GM12801 (cell line): ENCODE data around the gene DUS1L.

Source experiments
- CTCF ChIP-seq: IDR thresholded peaks from one replicate; pipeline ENCODE4 v1.5.1; 2011; ENCODE audit warnings: control low read depth; ENCODE audit not compliant: insufficient read length; ENCODE audit errors: extremely low read depth

Gene DUS1L

DNA sequence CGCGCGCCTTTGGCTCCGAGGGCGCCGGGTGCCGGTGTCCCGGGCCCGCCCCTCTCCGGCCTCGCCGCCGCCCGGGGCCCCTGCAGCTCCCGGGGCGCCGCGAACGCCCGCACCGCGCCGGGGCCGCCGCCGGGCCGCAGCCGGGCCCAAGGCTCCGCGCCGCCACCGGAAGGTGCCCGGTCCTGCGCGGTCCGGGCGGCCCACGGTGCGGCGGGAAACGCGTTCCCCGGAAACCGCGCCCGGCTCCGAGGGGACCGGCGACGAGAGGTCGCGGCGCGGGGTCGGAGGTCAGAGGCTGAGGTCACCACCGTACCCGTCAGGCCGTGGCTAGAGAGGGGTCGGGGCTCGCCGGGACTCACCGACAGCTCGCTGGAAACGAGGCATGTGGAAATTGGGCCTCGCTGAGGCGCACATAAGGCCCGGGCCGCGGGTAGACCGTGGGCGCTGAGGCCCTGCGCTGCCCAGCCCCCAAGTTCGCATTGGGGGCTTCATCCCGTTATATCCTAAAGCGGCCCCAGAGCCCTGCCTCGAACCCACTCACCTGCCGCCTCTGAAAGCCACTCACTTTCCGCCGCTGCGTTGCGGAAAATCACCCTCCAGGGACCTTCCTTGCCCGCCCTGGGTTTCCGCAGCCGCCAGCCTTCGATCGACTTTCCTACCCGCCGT lies at the start of gene DUS1L:
DUS1L (minus strand) TSS at position 167 of the 666 bp plus-strand sequence. CDS start 745 bp downstream, outside the sequence.
- TF ChIP-seq CTCF: no peak

DNA sequence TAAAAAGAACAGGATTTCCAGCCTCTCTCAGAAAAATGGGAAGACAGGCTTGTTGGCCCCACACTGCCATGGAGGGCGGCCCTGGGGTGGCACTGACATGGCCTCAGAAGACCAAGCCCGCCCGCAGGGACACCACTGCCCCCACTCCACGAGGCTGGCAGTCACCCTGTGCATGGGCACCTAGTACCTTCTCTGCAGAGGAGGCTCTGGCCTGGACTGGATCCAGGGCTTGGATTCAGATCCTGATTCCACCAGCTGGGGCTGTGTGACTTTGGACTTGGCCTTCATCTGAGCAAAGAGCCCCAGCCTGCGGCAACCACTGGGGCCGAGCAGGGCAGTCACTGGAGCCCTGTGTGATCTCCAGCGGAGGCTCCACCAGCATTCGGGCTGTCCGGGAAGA lies 49.3 kb upstream of the DUS1L start:
- TF ChIP-seq CTCF: no peak

- TF ChIP-seq CTCF: no peak
These were observed 48.8 kb upstream of the DUS1L start for GRCh38 chr17:82114447-82114846.

DNA sequence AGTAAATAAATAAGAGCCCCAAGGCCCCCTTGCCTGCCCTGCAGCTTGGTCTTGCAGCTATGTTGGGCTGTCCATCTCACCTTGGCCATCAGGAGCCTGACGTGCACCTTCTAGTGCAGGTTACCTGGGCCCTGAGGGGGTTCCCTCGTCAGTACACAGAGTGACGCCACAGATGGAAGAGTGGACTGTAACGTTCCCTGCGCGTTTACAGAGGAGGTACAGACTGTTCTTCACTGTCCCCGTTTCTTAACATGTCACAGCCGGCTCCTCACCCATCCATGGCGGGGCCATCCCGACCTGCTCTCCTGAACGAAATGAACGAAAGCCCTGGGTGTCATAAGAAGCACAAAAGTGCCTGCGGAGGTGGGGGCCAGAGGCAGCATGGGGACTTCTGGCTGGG lies 48.3 kb upstream of the DUS1L start:
- TF ChIP-seq CTCF: no peak

DNA sequence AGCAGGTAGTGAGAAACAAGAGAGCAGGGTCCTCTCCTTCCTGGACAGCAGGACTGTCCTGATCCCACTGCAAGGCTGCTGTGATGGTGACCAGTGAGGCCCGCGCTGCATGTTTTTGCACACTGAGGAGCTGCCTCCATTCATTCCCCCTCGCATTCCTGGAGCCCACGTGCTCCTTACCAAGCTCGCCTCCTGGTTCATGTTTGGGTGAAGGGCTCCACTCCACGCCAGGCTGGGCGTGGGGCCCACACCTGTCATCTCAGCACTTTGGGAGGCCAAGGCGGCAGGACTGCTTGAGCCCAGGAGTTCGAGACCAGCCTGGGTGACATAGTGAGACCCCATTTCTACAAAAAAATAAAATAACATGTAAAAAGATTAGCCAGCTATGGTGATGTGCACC lies 47.8 kb upstream of the DUS1L start:
- no peak for TF ChIP-seq CTCF

GRCh38 chr17:82112914-82113311 lies 47.3 kb upstream of the DUS1L start:
- no peak for TF ChIP-seq CTCF

- TF ChIP-seq CTCF: no peak
These were observed 46.7 kb upstream of the DUS1L start for GRCh38 chr17:82112181-82112913.
